MCF 10A (cell line): ENCODE measurements around the gene PLEKHG3. TPM values are rescaled to one million over a fixed set of nuclear protein-coding genes. Genes with fewer than 3 reads are reported as not detected.

ENCODE experiments used
- BruUV-seq: library from RNA; stranded (reverse); fragments of 400-500 nt; replicated peaks from 2 replicates; lab custom pipeline; 2021; lab: Mats Ljungman, UMichigan
- CTCF ChIA-PET: fragments of 300-600 bp; sonication (Branson Sonifier 250); formaldehyde crosslinking; extraction: SDS; loops from one replicate; lab custom pipeline; 2021; ENCODE audit warnings: antibody characterized with exemption, inconsistent platforms; lab: Yijun Ruan, JAX
- POLR2A ChIA-PET: fragments of 300-600, 350-650 bp; sonication (Branson Sonifier 250); formaldehyde crosslinking; extraction: SDS; loops from one replicate; lab custom pipeline; 2020; ENCODE audit warnings: antibody characterized with exemption, inconsistent platforms; lab: Yijun Ruan, JAX
- DNase-seq: peaks from one replicate; pipeline ENCODE4 v3.0.0-alpha.2; 2018; ENCODE audit not compliant: unreplicated experiment
- H3K27ac Mint-ChIP-seq: one replicate; pipeline ENCODE4 v1.8.0; 2022; ENCODE audit warnings: mild to moderate bottlenecking, low read depth, mixed read lengths; ENCODE audit not compliant: unreplicated experiment
- H3K27me3 Mint-ChIP-seq: one replicate; pipeline ENCODE4 v1.8.0; 2022; ENCODE audit warnings: mixed read lengths; ENCODE audit not compliant: insufficient read depth, unreplicated experiment
- H3K36me3 Mint-ChIP-seq: one replicate; pipeline ENCODE4 v1.8.0; 2022; ENCODE audit warnings: mild to moderate bottlenecking, moderate library complexity, mixed read lengths; ENCODE audit not compliant: insufficient read depth, unreplicated experiment
- H3K4me1 Mint-ChIP-seq: one replicate; pipeline ENCODE4 v1.8.0; 2022; ENCODE audit warnings: mixed read lengths; ENCODE audit not compliant: insufficient read depth, unreplicated experiment
- H3K4me3 Mint-ChIP-seq: one replicate; pipeline ENCODE4 v1.8.0; 2022; ENCODE audit warnings: mild to moderate bottlenecking, moderate library complexity, mixed read lengths; ENCODE audit not compliant: unreplicated experiment
- H3K9me3 Mint-ChIP-seq: one replicate; pipeline ENCODE4 v1.8.0; 2022; ENCODE audit warnings: mixed read lengths; ENCODE audit not compliant: unreplicated experiment
- CTCF ChIP-seq: fragments of 200-600 bp; IDR thresholded peaks from one replicate; pipeline ENCODE4 v1.8.0; 2022; ENCODE audit warnings: antibody characterized with exemption, mild to moderate bottlenecking; ENCODE audit not compliant: unreplicated experiment
- intact Hi-C: fragments of 100-400 bp; cut with micrococcal nuclease; formaldehyde crosslinking; loops from 2 replicates; pipeline ENCODE4 v1.14.1; 2022
- total RNA-seq: library from RNA; stranded (reverse); gene quantifications from 2 replicates; pipeline ENCODE4 v1.2.3, GENCODE V29; 2022

PLEKHG3 gene
- total RNA-seq, 1 experiment from 2014 or later, result 72.8 TPM

DNA sequence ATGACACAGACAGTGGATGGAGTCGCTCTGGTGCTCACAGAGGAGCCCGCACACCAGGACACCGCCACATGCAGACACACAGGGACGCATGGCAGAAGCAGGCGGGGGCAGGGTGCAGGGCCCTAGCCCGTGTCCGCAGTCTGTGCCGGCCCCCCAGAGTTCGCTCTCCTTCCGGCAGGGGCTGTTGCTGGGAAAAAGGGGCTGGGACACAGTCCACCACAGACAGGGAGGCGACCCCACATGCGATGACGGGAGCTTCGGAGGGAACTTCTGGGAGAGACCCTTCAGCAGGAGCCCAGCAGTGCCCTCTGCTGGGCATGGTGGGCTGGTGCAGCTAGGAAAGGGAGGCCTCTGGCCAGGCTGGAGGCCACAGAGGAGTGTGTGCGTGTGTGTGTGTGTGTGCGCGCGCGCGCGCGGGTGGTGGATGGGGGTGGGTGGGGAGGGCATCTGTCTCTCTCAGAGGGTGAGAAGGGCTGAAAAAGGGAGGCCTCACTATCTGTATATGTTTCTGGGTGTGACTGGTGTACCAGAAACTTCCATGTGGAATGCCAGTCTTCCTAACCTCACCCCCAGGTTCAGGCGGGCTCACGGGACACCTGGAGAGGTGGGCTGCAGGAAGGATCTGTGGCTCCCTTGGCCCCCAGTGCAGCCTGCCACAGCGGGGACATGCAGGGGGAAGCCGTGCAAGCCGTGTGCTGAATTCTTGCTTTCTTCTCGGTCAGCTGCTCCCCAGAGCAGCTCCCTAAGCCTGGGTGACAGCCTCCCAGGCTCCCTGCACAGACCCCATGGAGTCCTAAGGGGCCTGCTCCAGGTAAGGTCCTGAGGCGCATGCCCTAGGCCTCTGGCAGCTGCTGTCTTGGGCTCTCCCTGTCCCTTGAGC, 60.7 kb downstream of the PLEKHG3 start:
- Mint-ChIP-seq H3K4me1 (peaks cover 50% of the 10 kb centered on the region), H3K36me3 (peaks cover 4% of the 10 kb centered on the region), H3K27ac (no peak overlapping the region), H3K9me3 (no peaks in the 10 kb centered on the region), H3K27me3 (no peaks in the 10 kb centered on the region), H3K4me3 (no peak overlapping the region)
- intact Hi-C loops, result loop anchor here (2.0 to 5.0 kb wide), 3 partner anchors 127 to 263 kb away; partner anchors contain the start of genes HSPA2, ZBTB1 and ZBTB25
- peak; percentile 92 for TF ChIP-seq CTCF
- DNase-seq, result peak; percentile 75
- no TSS peak for BruUV-seq
- ChIA-PET POLR2A (interaction anchor here (0.6 to 1.3 kb wide), 7 partner anchors 9 to 225 kb away, joined by 3 to 8 read pairs (median 4); partner anchors contain the start of gene HSPA2), CTCF (interaction anchor here (0.6 to 1.9 kb wide), 26 partner anchors 8 to 256 kb away, joined by 3 to 11 read pairs (median 4); no protein-coding TSS in a partner anchor)

DNA sequence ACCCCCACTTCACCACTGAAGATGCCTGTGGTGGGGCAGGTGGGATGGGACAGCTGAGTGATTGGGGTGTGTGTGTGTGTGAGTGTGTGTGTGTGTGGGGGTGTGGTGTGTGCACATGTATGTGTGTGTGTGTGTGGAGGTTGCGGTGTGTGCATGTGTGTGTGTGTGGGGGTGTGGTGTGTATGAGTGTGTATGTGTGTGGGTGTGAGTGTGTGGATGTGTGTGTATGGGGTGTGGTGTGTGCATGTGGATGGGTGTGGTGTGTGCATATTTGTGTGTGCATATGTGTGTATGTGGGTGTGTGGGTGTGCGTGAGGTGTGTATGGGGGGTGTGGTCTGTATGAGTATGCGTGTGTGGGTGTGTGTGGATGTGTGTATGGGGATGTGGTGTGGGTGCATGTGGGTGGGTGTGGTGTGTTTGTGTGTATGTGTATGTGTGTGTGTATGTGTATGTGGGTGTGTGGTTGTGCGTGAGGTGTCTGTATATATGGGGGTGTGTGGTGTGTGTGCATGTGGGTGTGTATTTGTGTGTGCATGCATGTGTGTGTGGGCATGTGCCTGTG, 61.6 kb downstream of the PLEKHG3 start:
- ChIA-PET POLR2A (interaction anchor here (1.2 kb wide), 1 partner anchor 16 kb away, joined by 8 read pairs; no protein-coding TSS in a partner anchor), CTCF (interaction anchor here (0.6 to 2.2 kb wide), 17 partner anchors 8 to 256 kb away, joined by 3 to 13 read pairs (median 4); no protein-coding TSS in a partner anchor)
- intact Hi-C loops, result loop anchor here (2.0 kb wide), 1 partner anchor 225 kb away; the partner anchor contains the start of gene HSPA2
- no peaks in the 10 kb centered on the region for H3K9me3 Mint-ChIP-seq
- H3K27me3 Mint-ChIP-seq, result no peaks in the 10 kb centered on the region
- no peak overlapping the region for H3K27ac Mint-ChIP-seq
- H3K4me3 Mint-ChIP-seq, result no peak overlapping the region
- DNase-seq, result no peak
- BruUV-seq, result no TSS peak
- no peak for TF ChIP-seq CTCF
- H3K36me3 Mint-ChIP-seq, result peaks cover 4% of the 10 kb centered on the region
- H3K4me1 Mint-ChIP-seq, result peaks cover 41% of the 10 kb centered on the region

GRCh38 chr14:64766430-64767151, 62.4 kb downstream of the PLEKHG3 start:
- intact Hi-C loops, result no loop called here
- H3K9me3 Mint-ChIP-seq, result no peaks in the 10 kb centered on the region
- ChIA-PET POLR2A (interaction anchor here (1.2 kb wide), 1 partner anchor 16 kb away, joined by 8 read pairs; no protein-coding TSS in a partner anchor), CTCF (interaction anchor here (0.9 to 2.2 kb wide), 2 partner anchors 96 to 125 kb away, joined by 3 to 13 read pairs; no protein-coding TSS in a partner anchor)
- no peak overlapping the region for H3K4me3 Mint-ChIP-seq
- peak; percentile 23 for DNase-seq
- no TSS peak for BruUV-seq
- H3K4me1 Mint-ChIP-seq, result peaks cover 33% of the 10 kb centered on the region
- H3K27ac Mint-ChIP-seq, result no peak overlapping the region
- H3K27me3 Mint-ChIP-seq, result no peaks in the 10 kb centered on the region
- H3K36me3 Mint-ChIP-seq, result no peaks in the 10 kb centered on the region
- TF ChIP-seq CTCF, result no peak
